Testis (tissue), 3 donors: ENCODE measurements around the gene MTA3. TPM values are rescaled to one million over a fixed set of nuclear protein-coding genes. Genes with fewer than 3 reads are reported as not detected.

Experiments
- DNase-seq: peaks from one replicate; pipeline ENCODE4 v3.0.0-alpha.2; 2019
- H3K27ac ChIP-seq, 2 donors: fragments of 200-600 bp; sonication (generic); one replicate each; pipeline ENCODE4 v1.5.1; 2019
- H3K27me3 ChIP-seq: fragments of 200-600 bp; sonication (generic); one replicate; pipeline ENCODE4 v1.5.1; 2019
- H3K36me3 ChIP-seq: fragments of 200-600 bp; sonication (generic); one replicate; pipeline ENCODE4 v1.5.1; 2017; ENCODE audit warnings: low read depth; ENCODE audit errors: missing control alignments
- H3K4me1 ChIP-seq: fragments of 200-600 bp; sonication (generic); one replicate; pipeline ENCODE4 v1.5.1; 2019
- H3K4me3 ChIP-seq, 2 donors: fragments of 200-600 bp; sonication (generic); one replicate each; pipeline ENCODE4 v1.5.1; 2017 to 2019
- H3K9me3 ChIP-seq: fragments of 200-600 bp; sonication (generic); one replicate; pipeline ENCODE4 v1.5.1; 2017
- CTCF ChIP-seq, 3 experiments: fragments of 450-650 bp in 2 of 3; fragments of 200-600 bp in 1 of 3; sonication (generic) in 1 of 3; IDR thresholded peaks; one replicate each; pipeline ENCODE4 v1.5.1; 2016 to 2019; ENCODE audit warnings: antibody characterized with exemption in 3 of 3, mild to moderate bottlenecking in 2 of 3, moderate library complexity in 1 of 3
- POLR2A ChIP-seq: fragments of 450-650 bp; IDR thresholded peaks from one replicate; pipeline ENCODE4 v1.6.1; 2017; ENCODE audit warnings: antibody characterized with exemption, mild to moderate bottlenecking, moderate library complexity
- WGBS, 2 donors: methylation state at CpG; one replicate each; pipeline ENCODE4 v1.1.5; 2018; 5-methylcytosine and 5-hydroxymethylcytosine counted together
- intact Hi-C: fragments of 100-400 bp; cut with DNase I; formaldehyde crosslinking; loops from one replicate; pipeline ENCODE4 v1.15.1; 2023; ENCODE audit warnings: low total_unique reads
- polyA plus RNA-seq: library from polyadenylated mRNA; stranded (reverse); fragments of 350-450 nt; fragmentation: Illumina TruSeq; extraction: RNeasy Lipid Tissue Mini Kit (QIAGEN cat#74804); gene quantifications from one replicate; pipeline ENCODE4 v1.2.3, GENCODE V29; 2014; ENCODE audit warnings: low read depth, low replicate concordance; ENCODE audit not compliant: insufficient read depth
- total RNA-seq, 2 donors: library from RNA; depleted of rRNA; stranded (reverse); fragments of >200 nt; gene quantifications; one replicate each; pipeline ENCODE4 v1.2.3, GENCODE V29; 2016

MTA3 gene
- total and polyA plus RNA-seq, 3 donors from 2014 or later = 58.5 to 84.6 (median 77.0) TPM

- DNase-seq = no peak
- intact Hi-C loops = no loop called here
- Histone ChIP-seq H3K36me3 (no peaks in the 10 kb centered on the region), H3K27me3 (no peaks in the 10 kb centered on the region), H3K27ac (peak overlapping the region in 1 of 2 donors; percentile 77), H3K4me1 (peaks cover 7% of the 10 kb centered on the region), H3K4me3 (no peak overlapping the region), H3K9me3 (no peaks in the 10 kb centered on the region)
- no peak for TF ChIP-seq POLR2A
- no peak for TF ChIP-seq CTCF (IDR thresholded peaks at IDR 0.05)
- WGBS, 2 donors = 46 to 76% methylated on average over 3 of the region's 3 CpGs
Measured at GRCh38 chr2:42795841-42796301, 227.4 kb downstream of the MTA3 start.

GRCh38 chr2:42796427-42797248, 228.2 kb downstream of the MTA3 start:
- TF ChIP-seq POLR2A = no peak
- no peak for TF ChIP-seq CTCF (IDR thresholded peaks at IDR 0.05)
- intact Hi-C loops = no loop called here
- 52 to 65% methylated on average over 7 of the region's 7 CpGs for WGBS, 2 donors
- Histone ChIP-seq H3K36me3 (no peaks in the 10 kb centered on the region), H3K4me1 (peaks cover 7% of the 10 kb centered on the region), H3K9me3 (no peaks in the 10 kb centered on the region), H3K4me3 (no peak overlapping the region), H3K27me3 (no peaks in the 10 kb centered on the region), H3K27ac (peak overlapping the region in 1 of 2 donors; percentile 77)
- no peak for DNase-seq

- no peak for DNase-seq
- intact Hi-C loops = no loop called here
- WGBS, 2 donors = 79 to 80% methylated on average over 6 of the region's 6 CpGs
- Histone ChIP-seq H3K27me3 (no peaks in the 10 kb centered on the region), H3K4me1 (peaks cover 7% of the 10 kb centered on the region), H3K9me3 (no peaks in the 10 kb centered on the region), H3K27ac (peak overlapping the region in 1 of 2 donors; percentile 77), H3K4me3 (no peak overlapping the region), H3K36me3 (no peaks in the 10 kb centered on the region)
- TF ChIP-seq POLR2A = no peak
Measured at GRCh38 chr2:42797281-42797680, 228.8 kb downstream of the MTA3 start.

GRCh38 chr2:42799881-42800280, 231.4 kb downstream of the MTA3 start:
- TF ChIP-seq CTCF (IDR thresholded peaks at IDR 0.05) (no peak), POLR2A (no peak)
- Histone ChIP-seq H3K4me3 (no peak overlapping the region), H3K27ac (no peak overlapping the region), H3K9me3 (no peaks in the 10 kb centered on the region), H3K36me3 (no peaks in the 10 kb centered on the region), H3K4me1 (no peaks in the 10 kb centered on the region), H3K27me3 (no peaks in the 10 kb centered on the region)
- 71 to 90% methylated on average over 4 of the region's 4 CpGs for WGBS, 2 donors
- intact Hi-C loops = no loop called here
- DNase-seq = no peak

- no peak for DNase-seq
- Histone ChIP-seq H3K27ac (no peak overlapping the region), H3K27me3 (no peaks in the 10 kb centered on the region), H3K4me3 (no peak overlapping the region), H3K36me3 (no peaks in the 10 kb centered on the region), H3K9me3 (no peaks in the 10 kb centered on the region), H3K4me1 (no peaks in the 10 kb centered on the region)
- intact Hi-C loops = no loop called here
- TF ChIP-seq POLR2A = no peak
- TF ChIP-seq CTCF (IDR thresholded peaks at IDR 0.05) = no peak
- WGBS, 2 donors = 71 to 91% methylated on average over 4 of the region's 4 CpGs
Measured at GRCh38 chr2:42800461-42800962, 232.1 kb downstream of the MTA3 start.
